MM.1S (cell line): Measurements from ENCODE around the gene CAMSAP1.

ENCODE experiments used
- EZH2 ChIP-seq: fragments of 300-600 bp; sonication (generic); optimal IDR thresholded peaks from 2 replicates; pipeline ENCODE3; 2017; ENCODE audit warnings: low read depth, mild to moderate bottlenecking, antibody characterized with exemption, low read length, mixed read lengths
- EZH2phosphoT487 ChIP-seq: fragments of 300-600 bp; sonication (generic); IDR thresholded peaks from 2 replicates; pipeline ENCODE4 v1.6.1; 2018; ENCODE audit warnings: antibody characterized with exemption, low read length
- TF ChIP-seq, protein P1 (sequence below): fragments of 300-600 bp; sonication (generic); IDR thresholded peaks from 2 replicates; pipeline ENCODE4 v1.5.1; 2016; ENCODE audit warnings: antibody characterized with exemption, low read length, mixed read lengths

DNA sequence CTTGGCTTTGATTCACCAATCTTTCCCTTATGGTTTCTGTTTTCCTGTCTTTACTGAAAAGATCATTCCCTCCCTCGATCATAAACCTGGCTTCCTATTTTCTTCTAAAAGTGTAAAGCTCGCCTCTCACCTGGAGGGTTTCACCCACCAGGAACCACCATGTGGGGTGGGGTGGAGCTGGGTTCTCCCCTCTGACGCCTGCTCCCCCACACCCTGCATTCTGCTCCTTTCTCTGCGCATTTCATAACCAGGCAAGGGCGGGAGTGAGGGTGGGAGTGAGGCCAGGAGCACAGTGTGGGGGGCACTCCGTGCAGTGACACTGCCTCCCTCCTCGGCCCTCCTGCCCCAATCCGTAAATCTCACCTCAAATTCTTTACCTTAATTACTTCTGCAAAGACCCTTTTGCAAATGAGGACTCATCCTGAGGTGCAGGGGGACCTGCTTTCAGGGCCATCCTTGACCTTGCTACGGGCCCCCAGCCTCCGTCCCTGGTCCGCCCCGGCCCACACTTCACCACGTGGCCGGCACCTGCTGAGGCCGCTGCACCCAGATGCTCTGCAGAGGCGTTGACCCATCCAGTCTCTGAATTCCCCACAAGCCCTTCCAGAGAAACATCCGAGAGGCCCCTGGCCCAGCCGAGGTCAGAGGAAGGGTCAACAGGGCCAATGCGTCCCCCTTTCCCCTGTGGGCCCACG lies 146.0 kb downstream of the CAMSAP1 start:
- TF ChIP-seq EZH2 (no peak), EZH2phosphoT487 (no peak)
- TF ChIP-seq, protein P1, sequence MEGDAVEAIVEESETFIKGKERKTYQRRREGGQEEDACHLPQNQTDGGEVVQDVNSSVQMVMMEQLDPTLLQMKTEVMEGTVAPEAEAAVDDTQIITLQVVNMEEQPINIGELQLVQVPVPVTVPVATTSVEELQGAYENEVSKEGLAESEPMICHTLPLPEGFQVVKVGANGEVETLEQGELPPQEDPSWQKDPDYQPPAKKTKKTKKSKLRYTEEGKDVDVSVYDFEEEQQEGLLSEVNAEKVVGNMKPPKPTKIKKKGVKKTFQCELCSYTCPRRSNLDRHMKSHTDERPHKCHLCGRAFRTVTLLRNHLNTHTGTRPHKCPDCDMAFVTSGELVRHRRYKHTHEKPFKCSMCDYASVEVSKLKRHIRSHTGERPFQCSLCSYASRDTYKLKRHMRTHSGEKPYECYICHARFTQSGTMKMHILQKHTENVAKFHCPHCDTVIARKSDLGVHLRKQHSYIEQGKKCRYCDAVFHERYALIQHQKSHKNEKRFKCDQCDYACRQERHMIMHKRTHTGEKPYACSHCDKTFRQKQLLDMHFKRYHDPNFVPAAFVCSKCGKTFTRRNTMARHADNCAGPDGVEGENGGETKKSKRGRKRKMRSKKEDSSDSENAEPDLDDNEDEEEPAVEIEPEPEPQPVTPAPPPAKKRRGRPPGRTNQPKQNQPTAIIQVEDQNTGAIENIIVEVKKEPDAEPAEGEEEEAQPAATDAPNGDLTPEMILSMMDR, result no peak
